Spinal cord (tissue), 10 donors: ENCODE measurements around the gene PXN. TPM values are rescaled to one million over a fixed set of nuclear protein-coding genes. Genes with fewer than 3 reads are reported as not detected.
"Not testable (repeated sequence)": the region's sequence is repeated elsewhere in the genome, so short reads cannot be mapped to it uniquely, and the experiment has no call there.

Experiments used
- DNase-seq, 6 donors: peaks; one replicate each; pipeline versions ENCODE4 v3.0.0 to v3.0.0-alpha.2; 2013 to 2015; ENCODE audit warnings: low spot score in 6 of 6, low read depth in 4 of 6
- H3K27ac ChIP-seq: one replicate; pipeline ENCODE4 v1.5.1; 2013; ENCODE audit warnings: low read depth, low read length, control low read depth
- H3K27me3 ChIP-seq: one replicate; pipeline ENCODE4 v1.6.1; 2013; ENCODE audit warnings: low read length; ENCODE audit not compliant: control insufficient read depth, insufficient read depth
- H3K36me3 ChIP-seq: one replicate; pipeline ENCODE4 v1.6.1; 2013; ENCODE audit warnings: low read length; ENCODE audit not compliant: control insufficient read depth, insufficient read depth
- H3K4me1 ChIP-seq: one replicate; pipeline ENCODE4 v1.6.1; 2013; ENCODE audit warnings: low read length; ENCODE audit not compliant: control insufficient read depth, insufficient read depth
- H3K4me3 ChIP-seq: one replicate; pipeline ENCODE4 v1.5.1; 2013; ENCODE audit warnings: low read depth, low read length, control low read depth
- H3K9me3 ChIP-seq: one replicate; pipeline ENCODE4 v1.6.1; 2013; ENCODE audit warnings: low read length; ENCODE audit not compliant: control insufficient read depth, insufficient read depth
- WGBS: methylation state at CpG from one replicate; pipeline ENCODE4 v1.1.5; 2013; ENCODE audit warnings: missing lambda C conversion rate; ENCODE audit not compliant: insufficient coverage; 5-methylcytosine and 5-hydroxymethylcytosine counted together
- polyA plus RNA-seq, 2 donors: library from polyadenylated mRNA; unstranded; fragments of 120-200 nt; gene quantifications; one replicate each; pipeline ENCODE4 v1.2.1, GENCODE V29; 2013; ENCODE audit not compliant: insufficient read length in 2 of 2
- total RNA-seq, 2 donors: library from RNA; depleted of rRNA in 1 of 2; stranded (reverse); fragments of 120-200 nt in 1 of 2; fragments of >200 nt in 1 of 2; gene quantifications; one replicate each; pipeline versions ENCODE4 v1.2.3 to v1.2.4, GENCODE V29; 2013 to 2014
- donor health status: healthy.

Gene PXN
- total and polyA plus RNA-seq, 4 donors: 17.3 to 62.2 (median 36.0) TPM

GRCh38 chr12:120212301-120212700, 53.2 kb downstream of the PXN start:
- H3K27me3 ChIP-seq: no peaks in the 10 kb centered on the region
- no peak overlapping the region for H3K4me3 ChIP-seq
- peaks cover 76% of the 10 kb centered on the region for H3K36me3 ChIP-seq
- no peaks in the 10 kb centered on the region for H3K9me3 ChIP-seq
- no peak for DNase-seq
- WGBS: 96% methylated on average over 19 of the region's 24 CpGs
- no peak overlapping the region for H3K27ac ChIP-seq
- no peaks in the 10 kb centered on the region for H3K4me1 ChIP-seq

DNA sequence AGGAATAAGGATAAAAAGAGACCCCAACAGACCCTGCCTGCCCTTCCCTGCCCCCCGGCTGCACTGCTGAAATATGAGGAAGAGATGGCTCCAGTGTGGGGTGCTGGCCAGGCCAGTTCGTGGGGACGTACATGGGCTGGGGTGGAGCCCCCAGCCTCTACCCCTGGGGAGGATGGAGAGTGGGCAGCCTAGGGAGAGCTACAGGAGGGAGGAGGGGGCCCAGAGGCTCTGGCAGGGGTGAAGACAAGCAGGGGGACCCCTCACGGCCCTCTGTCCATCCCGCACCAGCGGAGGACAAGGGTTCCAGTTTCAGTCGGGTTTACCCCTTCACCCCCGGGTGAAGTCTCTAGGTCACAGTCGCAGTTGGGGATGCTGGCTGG, 53.6 kb downstream of the PXN start:
- Histone ChIP-seq H3K4me3 (no peak overlapping the region), H3K9me3 (no peaks in the 10 kb centered on the region), H3K4me1 (no peaks in the 10 kb centered on the region), H3K27ac (no peak overlapping the region), H3K27me3 (no peaks in the 10 kb centered on the region), H3K36me3 (peaks cover 76% of the 10 kb centered on the region)
- DNase-seq: no peak
- WGBS: 89% methylated on average over 9 of the region's 9 CpGs

DNA sequence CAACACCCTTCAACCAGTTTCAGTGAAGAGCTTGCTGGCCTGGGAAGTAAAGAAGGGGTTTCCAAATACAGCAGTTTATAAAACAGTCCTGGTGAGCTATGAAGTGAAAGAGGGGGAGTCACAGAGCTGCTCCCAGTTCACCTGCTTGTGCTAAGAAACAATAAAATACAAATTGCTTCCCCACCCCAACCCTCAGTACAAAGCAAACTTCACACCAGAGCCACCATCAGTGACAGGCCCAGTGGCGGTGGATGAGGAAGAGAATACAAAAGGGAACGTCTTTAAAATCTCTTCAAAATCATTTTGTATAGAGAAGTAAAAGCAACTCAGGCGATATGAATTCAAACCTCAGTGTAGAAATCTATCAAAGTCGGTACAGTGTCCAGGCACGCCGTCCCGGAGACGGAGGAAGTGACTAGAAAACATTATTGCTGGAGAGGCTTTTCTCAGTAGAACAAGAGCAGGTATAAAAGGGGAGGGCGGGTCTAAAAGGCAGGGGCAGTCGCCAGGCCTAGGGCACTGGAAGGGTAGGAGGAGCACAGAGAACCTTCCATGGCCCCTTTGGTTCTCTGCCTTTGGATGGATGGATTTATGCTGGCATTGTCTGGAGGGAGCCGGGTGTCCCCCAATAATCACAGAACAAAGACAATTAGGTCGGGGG, 54.2 kb downstream of the PXN start:
- Histone ChIP-seq H3K4me1 (no peaks in the 10 kb centered on the region), H3K36me3 (peaks cover 71% of the 10 kb centered on the region), H3K27me3 (no peaks in the 10 kb centered on the region), H3K27ac (no peak overlapping the region), H3K4me3 (no peak overlapping the region), H3K9me3 (no peaks in the 10 kb centered on the region)
- 75% methylated on average over 7 of the region's 12 CpGs for WGBS
- no peak for DNase-seq

- Histone ChIP-seq H3K36me3 (peaks cover 56% of the 10 kb centered on the region), H3K27me3 (no peaks in the 10 kb centered on the region), H3K4me3 (no peak overlapping the region), H3K27ac (no peak overlapping the region), H3K9me3 (no peaks in the 10 kb centered on the region), H3K4me1 (no peaks in the 10 kb centered on the region)
- WGBS: 94% methylated on average over 12 of the region's 13 CpGs
- no peak for DNase-seq
Measured at GRCh38 chr12:120209851-120210250, 55.7 kb downstream of the PXN start.

GRCh38 chr12:120207227-120207626, 58.3 kb downstream of the PXN start:
- 94% methylated on average over 13 of the region's 13 CpGs for WGBS
- no peaks in the 10 kb centered on the region for H3K27me3 ChIP-seq
- no peak overlapping the region for H3K27ac ChIP-seq
- H3K4me1 ChIP-seq: no peaks in the 10 kb centered on the region
- H3K36me3 ChIP-seq: peaks cover 30% of the 10 kb centered on the region
- H3K4me3 ChIP-seq: no peak overlapping the region
- no peaks in the 10 kb centered on the region for H3K9me3 ChIP-seq
- no peak for DNase-seq

DNA sequence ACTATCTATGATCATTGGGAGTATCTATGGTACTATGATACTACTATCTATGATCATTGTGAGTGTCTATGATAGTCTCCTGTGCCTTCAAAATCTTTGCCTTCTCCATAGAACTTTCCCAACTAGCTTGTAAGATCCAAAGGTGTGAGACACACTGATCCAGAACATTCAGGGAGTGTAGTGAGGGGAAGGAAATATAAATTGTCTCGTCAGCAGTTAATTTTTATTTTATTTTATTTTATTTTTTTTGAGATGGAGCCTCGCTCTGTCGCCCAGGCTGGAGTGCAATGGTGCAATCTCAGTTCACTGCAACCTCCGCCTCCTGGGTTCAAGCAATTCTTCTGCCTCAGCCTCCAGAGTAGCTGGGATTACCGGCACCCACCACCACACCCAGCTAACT, 58.7 kb downstream of the PXN start:
- not testable (repeated sequence) for H3K9me3 ChIP-seq, H3K27ac ChIP-seq, DNase-seq, H3K4me3 ChIP-seq, H3K27me3 ChIP-seq, H3K4me1 ChIP-seq
- WGBS: 100% methylated on average over 1 of the region's 5 CpGs
- peaks cover 25% of the 10 kb centered on the region for H3K36me3 ChIP-seq

DNA sequence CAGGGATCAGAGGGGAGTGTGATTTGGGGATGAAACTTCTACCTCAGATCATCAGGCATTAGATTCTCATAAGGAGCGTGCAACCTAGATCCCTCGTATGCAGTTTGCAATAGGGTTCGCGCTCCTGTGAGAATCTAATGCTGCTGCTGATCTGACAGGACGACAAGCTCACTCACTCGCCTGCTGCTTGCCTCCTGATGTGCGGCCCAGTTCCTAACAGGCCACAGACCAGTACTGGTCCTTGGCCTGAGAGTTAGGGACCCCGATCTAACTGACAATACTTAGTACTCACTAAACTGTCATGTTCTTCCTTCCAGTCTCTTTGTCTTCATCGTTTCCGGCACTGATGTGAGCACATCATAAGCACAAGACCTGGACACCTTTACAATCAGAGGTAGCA, 59.3 kb downstream of the PXN start:
- peaks cover 21% of the 10 kb centered on the region for H3K36me3 ChIP-seq
- peaks cover 4% of the 10 kb centered on the region for H3K4me1 ChIP-seq
- H3K4me3 ChIP-seq: no peak overlapping the region
- no peaks in the 10 kb centered on the region for H3K27me3 ChIP-seq
- WGBS: 91% methylated on average over 9 of the region's 10 CpGs
- no peak overlapping the region for H3K27ac ChIP-seq
- DNase-seq: no peak
- H3K9me3 ChIP-seq: no peaks in the 10 kb centered on the region

DNA sequence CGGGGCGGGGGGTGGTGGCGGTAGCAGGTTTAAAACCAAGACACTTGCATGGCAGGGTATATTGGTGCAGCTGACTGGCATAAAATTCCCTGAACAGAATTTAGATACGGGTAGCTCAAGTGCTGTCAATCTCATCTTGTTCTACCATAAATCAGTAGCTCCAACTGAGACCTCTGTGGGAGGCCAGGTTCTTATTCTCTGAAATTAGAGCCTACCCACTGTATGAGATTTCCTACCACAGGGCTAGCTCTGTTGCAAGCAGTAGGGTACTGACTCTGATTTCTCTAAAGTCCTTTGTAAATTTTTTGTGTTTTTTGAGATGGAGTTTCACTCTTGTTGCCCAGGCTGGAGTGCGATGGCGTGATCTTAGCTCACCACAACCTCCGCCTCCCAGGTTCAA, 61.4 kb downstream of the PXN start:
- no peaks in the 10 kb centered on the region for H3K27me3 ChIP-seq
- peaks cover 7% of the 10 kb centered on the region for H3K36me3 ChIP-seq
- no peak overlapping the region for H3K27ac ChIP-seq
- WGBS: 94% methylated on average over 6 of the region's 7 CpGs
- H3K4me3 ChIP-seq: no peak overlapping the region
- no peak for DNase-seq
- no peaks in the 10 kb centered on the region for H3K9me3 ChIP-seq
- H3K4me1 ChIP-seq: peaks cover 12% of the 10 kb centered on the region

DNA sequence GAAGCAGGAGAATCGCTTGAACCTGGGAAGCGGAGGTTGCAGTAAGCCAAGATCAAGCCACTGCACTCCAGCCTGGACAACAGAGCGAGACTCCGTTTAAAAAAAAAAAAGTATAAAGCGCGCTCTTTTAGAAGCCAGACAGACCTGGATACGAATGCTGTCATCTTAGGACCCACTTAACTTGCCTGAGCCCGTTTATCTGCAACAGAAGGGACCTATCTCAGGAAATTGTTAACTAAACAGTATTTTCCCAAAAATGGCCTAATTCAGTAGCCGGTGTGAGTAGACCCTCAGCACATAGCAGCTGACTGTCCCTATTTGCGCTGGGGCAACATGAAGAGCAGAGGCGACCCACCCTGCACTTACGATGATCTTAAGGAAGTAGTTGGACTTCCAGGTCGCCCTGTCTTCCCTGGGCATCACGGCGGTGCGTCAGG, 65.1 kb downstream of the PXN start:
- Histone ChIP-seq H3K27ac (no peak overlapping the region), H3K4me1 (peaks cover 18% of the 10 kb centered on the region)

DNA sequence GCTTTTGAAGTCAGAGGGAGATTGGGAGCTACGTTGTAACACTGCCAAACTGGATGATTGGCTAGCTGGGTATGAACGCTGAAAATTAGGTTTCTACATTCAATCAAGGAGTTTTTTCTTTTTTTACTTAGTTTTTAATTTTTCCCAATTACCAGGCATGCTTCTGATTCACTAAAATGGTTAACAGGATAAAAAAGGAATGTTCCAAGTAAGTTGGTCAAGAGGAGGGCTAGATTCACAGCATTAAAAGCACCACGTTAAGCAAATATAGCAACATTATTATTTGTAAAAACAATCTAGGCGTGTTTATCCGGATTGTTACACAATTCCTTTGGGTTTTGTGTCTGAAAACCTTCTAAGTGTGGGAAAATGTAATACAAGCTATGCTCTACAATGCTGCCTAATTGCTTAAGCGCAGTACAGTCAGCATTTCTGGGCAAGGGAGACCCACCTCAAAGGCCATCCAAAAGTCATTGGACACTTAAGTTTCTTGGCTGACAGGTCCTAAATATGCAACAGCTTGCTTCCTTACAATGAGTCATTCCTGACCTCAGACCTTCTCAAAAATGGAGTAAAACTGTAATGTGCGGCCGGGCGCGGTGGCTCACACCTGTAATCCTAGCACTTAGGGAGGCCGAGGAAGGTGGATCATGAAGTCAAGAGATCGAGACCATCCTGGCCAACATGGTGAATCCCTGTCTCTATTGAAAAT, 65.8 kb downstream of the PXN start:
- Histone ChIP-seq H3K4me3 (peak overlapping the region; percentile 76), H3K36me3 (peaks cover 33% of the 10 kb centered on the region), H3K27me3 (no peaks in the 10 kb centered on the region), H3K9me3 (no peaks in the 10 kb centered on the region), H3K4me1 (peaks cover 24% of the 10 kb centered on the region), H3K27ac (no peak overlapping the region)
- DNase-seq: no peak
- WGBS: 40% methylated on average over 6 of the region's 12 CpGs

More for the DNA sequence above, 65.1 kb downstream of the PXN start:
- peak overlapping the region; percentile 76 for H3K4me3 ChIP-seq
- no peaks in the 10 kb centered on the region for H3K27me3 ChIP-seq
- peaks cover 33% of the 10 kb centered on the region for H3K36me3 ChIP-seq
- WGBS: 2% methylated on average over 16 of the region's 16 CpGs
- peak in 1 of 6 donors; percentile 6 for DNase-seq
- H3K9me3 ChIP-seq: no peaks in the 10 kb centered on the region
